HG03280 (cell line): ENCODE data around the gene DDX11.
"Not testable (repeated sequence)": the region's sequence is repeated elsewhere in the genome, so short reads cannot be mapped to it uniquely, and the experiment has no call there.

Experiments
- ATAC-seq: cut with Tn5 transposase; IDR thresholded peaks from one replicate; pipeline ENCODE4 v1.9.1; 2021; ENCODE audit warnings: mild to moderate bottlenecking, moderate library complexity; ENCODE audit not compliant: unreplicated experiment

The DDX11 gene

GRCh38 chr12:31066196-31066595, 7.5 kb upstream of the DDX11 start:
- not testable (repeated sequence) for ATAC-seq

GRCh38 chr12:31067656-31068055, 6.0 kb upstream of the DDX11 start:
- ATAC-seq = not testable (repeated sequence)

GRCh38 chr12:31070971-31071740, 2.5 kb upstream of the DDX11 start:
- not testable (repeated sequence) for ATAC-seq

GRCh38 chr12:31072962-31073361, 698 bp upstream of the DDX11 start:
- ATAC-seq = not testable (repeated sequence)

- ATAC-seq = peak; percentile 39
Observed at GRCh38 chr12:31074333-31074874, 744 bp downstream of the DDX11 start.

- not testable (repeated sequence) for ATAC-seq
Observed at GRCh38 chr12:31076150-31076549, 2.5 kb downstream of the DDX11 start.

GRCh38 chr12:31077095-31077494, 3.4 kb downstream of the DDX11 start:
- not testable (repeated sequence) for ATAC-seq

- ATAC-seq = not testable (repeated sequence)
Observed at GRCh38 chr12:31077998-31078397, 4.3 kb downstream of the DDX11 start.

- ATAC-seq = not testable (repeated sequence)
Observed at GRCh38 chr12:31079421-31079820, 5.8 kb downstream of the DDX11 start.

GRCh38 chr12:31080221-31080620, 6.6 kb downstream of the DDX11 start:
- not testable (repeated sequence) for ATAC-seq

GRCh38 chr12:31081274-31081673, 7.6 kb downstream of the DDX11 start:
- not testable (repeated sequence) for ATAC-seq

- ATAC-seq = not testable (repeated sequence)
Observed at GRCh38 chr12:31084241-31084640, 10.6 kb downstream of the DDX11 start.

- not testable (repeated sequence) for ATAC-seq
Observed at GRCh38 chr12:31086032-31086431, 12.4 kb downstream of the DDX11 start.

GRCh38 chr12:31087486-31087885, 13.8 kb downstream of the DDX11 start:
- ATAC-seq = not testable (repeated sequence)

GRCh38 chr12:31087956-31088355, 14.3 kb downstream of the DDX11 start:
- not testable (repeated sequence) for ATAC-seq

- no peak for ATAC-seq
Observed at GRCh38 chr12:31089072-31089471, 15.4 kb downstream of the DDX11 start.

- not testable (repeated sequence) for ATAC-seq
Observed at GRCh38 chr12:31091629-31092028, 18.0 kb downstream of the DDX11 start.

- ATAC-seq = not testable (repeated sequence)
Observed at GRCh38 chr12:31092718-31093117, 19.1 kb downstream of the DDX11 start.

GRCh38 chr12:31095080-31095860, 21.6 kb downstream of the DDX11 start:
- not testable (repeated sequence) for ATAC-seq

GRCh38 chr12:31096251-31097065, 22.8 kb downstream of the DDX11 start:
- not testable (repeated sequence) for ATAC-seq

- ATAC-seq = not testable (repeated sequence)
Observed at GRCh38 chr12:31097819-31098218, 24.2 kb downstream of the DDX11 start.
